GM23338 (cell line): ENCODE measurements around the gene KIF15. TPM values are rescaled to one million over a fixed set of nuclear protein-coding genes. Genes with fewer than 3 reads are reported as not detected.

Experiments used
- ATAC-seq: fragments of 200-7000 bp; cut with Tn5 transposase; 3 replicates; pipeline ENCODE4 v1.9.1; 2020
- DNase-seq: peaks from one replicate; pipeline ENCODE4 v3.0.0-alpha.2; 2015; ENCODE audit warnings: low spot score
- H2AFZ ChIP-seq: fragments of 200-600 bp; sonication (generic); 2 replicates; pipeline ENCODE4 v1.8.0; 2016; ENCODE audit warnings: antibody characterized with exemption, mild to moderate bottlenecking, moderate library complexity
- H3F3A ChIP-seq: fragments of 200-600 bp; sonication (generic); replicated peaks from 2 replicates; pipeline ENCODE4 v1.8.0; 2017; ENCODE audit warnings: antibody characterized with exemption, mixed run types, low read depth
- H3K27ac ChIP-seq: fragments of 200-600 bp; sonication (generic); 2 replicates; pipeline ENCODE4 v1.6.1; 2016; ENCODE audit warnings: low read depth
- H3K27me3 ChIP-seq: fragments of 200-600 bp; sonication (generic); 2 replicates; pipeline ENCODE4 v1.8.0; 2016; ENCODE audit warnings: mild to moderate bottlenecking, mixed run types, moderate library complexity; ENCODE audit not compliant: insufficient read depth
- H3K36me3 ChIP-seq: fragments of 200-600 bp; sonication (generic); 2 replicates; pipeline ENCODE4 v1.8.0; 2016; ENCODE audit warnings: mild to moderate bottlenecking; ENCODE audit not compliant: insufficient read depth
- H3K4me1 ChIP-seq: fragments of 200-600 bp; sonication (generic); 2 replicates; pipeline ENCODE4 v1.8.0; 2016; ENCODE audit warnings: mild to moderate bottlenecking, moderate library complexity; ENCODE audit not compliant: insufficient read depth
- H3K4me2 ChIP-seq: fragments of 200-600 bp; sonication (generic); 2 replicates; pipeline ENCODE4 v1.7.1; 2017; ENCODE audit warnings: mixed run types
- H3K4me3 ChIP-seq: fragments of 200-600 bp; sonication (generic); 2 replicates; pipeline ENCODE4 v1.6.1; 2016; ENCODE audit warnings: mixed run types
- H3K79me2 ChIP-seq: fragments of 200-600 bp; sonication (generic); replicated peaks from 2 replicates; pipeline ENCODE4 v1.8.0; 2017; ENCODE audit warnings: mild to moderate bottlenecking; ENCODE audit not compliant: insufficient read depth
- H3K9me2 ChIP-seq: fragments of 200-600 bp; sonication (generic); 2 replicates; pipeline ENCODE4 v1.8.0; 2017; ENCODE audit not compliant: insufficient read depth
- H4K20me1 ChIP-seq: fragments of 200-600 bp; sonication (generic); replicated peaks from 2 replicates; pipeline ENCODE4 v1.8.0; 2017; ENCODE audit warnings: mild to moderate bottlenecking; ENCODE audit not compliant: insufficient read depth
- H3K27ac Mint-ChIP-seq: 2 replicates; pipeline ENCODE4 v1.8.0; 2020; ENCODE audit warnings: inconsistent platforms, mild to moderate bottlenecking, moderate library complexity, mixed read lengths
- H3K27me3 Mint-ChIP-seq: 3 replicates; pipeline ENCODE4 v1.8.0; 2022; ENCODE audit warnings: low read depth, mild to moderate bottlenecking, moderate library complexity, mixed read lengths, inconsistent platforms; ENCODE audit not compliant: insufficient read depth, poor library complexity
- H3K36me3 Mint-ChIP-seq: 3 replicates; pipeline ENCODE4 v1.8.0; 2021; ENCODE audit warnings: low read depth, mild to moderate bottlenecking, inconsistent platforms, moderate library complexity, mixed read lengths
- H3K4me1 Mint-ChIP-seq: 3 replicates; pipeline ENCODE4 v1.8.0; 2020; ENCODE audit warnings: mild to moderate bottlenecking, inconsistent platforms, mixed read lengths
- H3K4me3 Mint-ChIP-seq: 3 replicates; pipeline ENCODE4 v1.8.0; 2021; ENCODE audit warnings: moderate library complexity, mild to moderate bottlenecking, inconsistent platforms, mixed read lengths
- H3K9me3 Mint-ChIP-seq: 3 replicates; pipeline ENCODE4 v1.8.0; 2020; ENCODE audit warnings: moderate library complexity, mild to moderate bottlenecking, inconsistent platforms, mixed read lengths
- CREB1 ChIP-seq: fragments of 250-450 bp; sonication (Bioruptor Pico); IDR thresholded peaks from 2 replicates; pipeline ENCODE4 v1.5.0; 2020; ENCODE audit warnings: low read depth, mild to moderate bottlenecking, moderate library complexity
- EZH2 ChIP-seq: fragments of 200-600 bp; sonication (generic); IDR thresholded peaks from one replicate; pipeline ENCODE4 v1.8.0; 2017; ENCODE audit warnings: antibody characterized with exemption, mild to moderate bottlenecking, low read depth; ENCODE audit not compliant: unreplicated experiment
- EZH2phosphoT487 ChIP-seq: fragments of 200-600 bp; sonication (generic); IDR thresholded peaks from one replicate; pipeline ENCODE4 v1.8.1; 2018; ENCODE audit warnings: antibody characterized with exemption; ENCODE audit not compliant: unreplicated experiment
- JUNB ChIP-seq: IDR thresholded peaks from one replicate; pipeline ENCODE4 v1.6.1; 2016; ENCODE audit warnings: antibody characterized with exemption; ENCODE audit not compliant: unreplicated experiment
- NANOG ChIP-seq: IDR thresholded peaks from 2 replicates; pipeline ENCODE4 v1.6.1; 2016; ENCODE audit warnings: antibody characterized with exemption, borderline replicate concordance
- POLR2AphosphoS5 ChIP-seq: IDR thresholded peaks from 2 replicates; pipeline ENCODE4 v1.6.1; 2016; ENCODE audit warnings: antibody characterized with exemption, low read depth
- STAT1 ChIP-seq: IDR thresholded peaks from one replicate; pipeline ENCODE4 v1.6.1; 2016; ENCODE audit warnings: antibody characterized with exemption; ENCODE audit not compliant: unreplicated experiment
- ZNF114 ChIP-seq: fragments of 250-450 bp; sonication (Bioruptor Pico); IDR thresholded peaks from 2 replicates; pipeline ENCODE4 v1.5.0; 2020; ENCODE audit warnings: mild to moderate bottlenecking, moderate library complexity
- ZNF331 ChIP-seq: fragments of 250-450 bp; sonication (Bioruptor Pico); IDR thresholded peaks from 2 replicates; pipeline ENCODE4 v1.5.0; 2020; ENCODE audit warnings: low read depth, mild to moderate bottlenecking, moderate library complexity
- polyA plus RNA-seq: library from polyadenylated mRNA; unstranded; fragments of >200 nt; fragmentation: Nextera tagmentation; extraction: Ambion mirVana; gene quantifications from 2 replicates; pipeline ENCODE4 v1.2.1, GENCODE V29; 2016
- total RNA-seq: library from RNA; depleted of rRNA; stranded (reverse); fragments of >200 nt; shearing (Covaris generic); gene quantifications from 2 replicates; pipeline ENCODE4 v1.2.3, GENCODE V29; 2014
- TF ChIP-seq, protein P1 (sequence below), 2 experiments: fragments of 200-600 bp in 1 of 2; sonication (generic) in 1 of 2; conservative IDR thresholded peaks; 2 replicates each; pipeline versions ENCODE4 v1.5.1 to v1.6.1; 2016 to 2017; ENCODE audit warnings: antibody characterized with exemption in 2 of 2, low read depth in 2 of 2, mild to moderate bottlenecking in 2 of 2, moderate library complexity in 1 of 2
- TF ChIP-seq, protein P2 (sequence below): IDR thresholded peaks from one replicate; pipeline ENCODE4 v1.6.1; 2018; ENCODE audit warnings: antibody characterized with exemption; ENCODE audit not compliant: unreplicated experiment
- TF ChIP-seq, protein P3 (sequence below): fragments of 250-450 bp; sonication (Bioruptor Pico); IDR thresholded peaks from 2 replicates; pipeline ENCODE4 v1.5.0; 2020; ENCODE audit warnings: mild to moderate bottlenecking, moderate library complexity
- TF ChIP-seq, protein P4 (sequence below): IDR thresholded peaks from 2 replicates; pipeline ENCODE4 v1.6.1; 2016; ENCODE audit warnings: antibody characterized with exemption

Gene KIF15
- total and polyA plus RNA-seq, 2 experiments from 2014 or later: 21.2 to 25.8 TPM

DNA sequence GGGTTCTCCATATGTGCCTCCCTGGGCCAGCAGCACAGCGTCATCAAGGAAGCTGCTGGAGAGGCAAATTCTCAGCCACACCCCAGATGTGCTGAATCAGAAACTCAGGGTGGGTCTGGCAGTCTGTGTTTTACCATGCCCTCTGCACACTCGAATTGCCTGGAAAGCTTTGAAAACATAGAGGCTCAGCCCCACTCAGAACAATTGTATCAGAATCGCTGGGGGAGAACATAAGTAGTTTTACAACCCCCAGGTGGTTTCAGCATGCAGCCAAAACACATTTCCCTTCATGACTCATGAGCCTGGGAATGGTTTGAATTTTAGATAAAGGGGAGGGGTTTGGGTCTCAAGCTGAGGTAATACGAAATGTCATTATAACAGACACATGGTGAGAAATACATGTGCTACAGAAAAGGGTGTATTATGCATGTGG, 122.4 kb downstream of the KIF15 start:
- Mint-ChIP-seq H3K27me3 (peaks cover 2% of the 10 kb centered on the region), H3K36me3 (no peaks in the 10 kb centered on the region), H3K9me3 (peaks cover 9% of the 10 kb centered on the region; the same call in 2 of the 3 replicates), H3K4me3 (no peak overlapping the region), H3K27ac (no peak overlapping the region), H3K4me1 (peaks cover 22% of the 10 kb centered on the region)
- Histone ChIP-seq H3F3A (no peaks in the 10 kb centered on the region), H3K4me2 (no peak overlapping the region), H3K4me1 (peaks cover 9% of the 10 kb centered on the region), H3K36me3 (no peaks in the 10 kb centered on the region), H3K4me3 (no peak overlapping the region), H3K9me2 (peaks cover 10% of the 10 kb centered on the region), H4K20me1 (no peaks in the 10 kb centered on the region), H3K27me3 (no peaks in the 10 kb centered on the region), H2AFZ (no peak overlapping the region), H3K79me2 (no peaks in the 10 kb centered on the region), H3K27ac (no peak overlapping the region)
- TF ChIP-seq STAT1 (no peak), EZH2 (no peak), POLR2AphosphoS5 (no peak), ZNF331 (CRISPR knock-in tag) (no peak), CREB1 (CRISPR knock-in tag) (no peak), EZH2phosphoT487 (no peak), JUNB (no peak), NANOG (no peak), ZNF114 (no peak)
- TF ChIP-seq, protein P1, sequence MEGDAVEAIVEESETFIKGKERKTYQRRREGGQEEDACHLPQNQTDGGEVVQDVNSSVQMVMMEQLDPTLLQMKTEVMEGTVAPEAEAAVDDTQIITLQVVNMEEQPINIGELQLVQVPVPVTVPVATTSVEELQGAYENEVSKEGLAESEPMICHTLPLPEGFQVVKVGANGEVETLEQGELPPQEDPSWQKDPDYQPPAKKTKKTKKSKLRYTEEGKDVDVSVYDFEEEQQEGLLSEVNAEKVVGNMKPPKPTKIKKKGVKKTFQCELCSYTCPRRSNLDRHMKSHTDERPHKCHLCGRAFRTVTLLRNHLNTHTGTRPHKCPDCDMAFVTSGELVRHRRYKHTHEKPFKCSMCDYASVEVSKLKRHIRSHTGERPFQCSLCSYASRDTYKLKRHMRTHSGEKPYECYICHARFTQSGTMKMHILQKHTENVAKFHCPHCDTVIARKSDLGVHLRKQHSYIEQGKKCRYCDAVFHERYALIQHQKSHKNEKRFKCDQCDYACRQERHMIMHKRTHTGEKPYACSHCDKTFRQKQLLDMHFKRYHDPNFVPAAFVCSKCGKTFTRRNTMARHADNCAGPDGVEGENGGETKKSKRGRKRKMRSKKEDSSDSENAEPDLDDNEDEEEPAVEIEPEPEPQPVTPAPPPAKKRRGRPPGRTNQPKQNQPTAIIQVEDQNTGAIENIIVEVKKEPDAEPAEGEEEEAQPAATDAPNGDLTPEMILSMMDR (conservative IDR thresholded peaks at IDR 0.05; ENCODE audit: low read depth in 2 of 2): no peak
- TF ChIP-seq, protein P2, sequence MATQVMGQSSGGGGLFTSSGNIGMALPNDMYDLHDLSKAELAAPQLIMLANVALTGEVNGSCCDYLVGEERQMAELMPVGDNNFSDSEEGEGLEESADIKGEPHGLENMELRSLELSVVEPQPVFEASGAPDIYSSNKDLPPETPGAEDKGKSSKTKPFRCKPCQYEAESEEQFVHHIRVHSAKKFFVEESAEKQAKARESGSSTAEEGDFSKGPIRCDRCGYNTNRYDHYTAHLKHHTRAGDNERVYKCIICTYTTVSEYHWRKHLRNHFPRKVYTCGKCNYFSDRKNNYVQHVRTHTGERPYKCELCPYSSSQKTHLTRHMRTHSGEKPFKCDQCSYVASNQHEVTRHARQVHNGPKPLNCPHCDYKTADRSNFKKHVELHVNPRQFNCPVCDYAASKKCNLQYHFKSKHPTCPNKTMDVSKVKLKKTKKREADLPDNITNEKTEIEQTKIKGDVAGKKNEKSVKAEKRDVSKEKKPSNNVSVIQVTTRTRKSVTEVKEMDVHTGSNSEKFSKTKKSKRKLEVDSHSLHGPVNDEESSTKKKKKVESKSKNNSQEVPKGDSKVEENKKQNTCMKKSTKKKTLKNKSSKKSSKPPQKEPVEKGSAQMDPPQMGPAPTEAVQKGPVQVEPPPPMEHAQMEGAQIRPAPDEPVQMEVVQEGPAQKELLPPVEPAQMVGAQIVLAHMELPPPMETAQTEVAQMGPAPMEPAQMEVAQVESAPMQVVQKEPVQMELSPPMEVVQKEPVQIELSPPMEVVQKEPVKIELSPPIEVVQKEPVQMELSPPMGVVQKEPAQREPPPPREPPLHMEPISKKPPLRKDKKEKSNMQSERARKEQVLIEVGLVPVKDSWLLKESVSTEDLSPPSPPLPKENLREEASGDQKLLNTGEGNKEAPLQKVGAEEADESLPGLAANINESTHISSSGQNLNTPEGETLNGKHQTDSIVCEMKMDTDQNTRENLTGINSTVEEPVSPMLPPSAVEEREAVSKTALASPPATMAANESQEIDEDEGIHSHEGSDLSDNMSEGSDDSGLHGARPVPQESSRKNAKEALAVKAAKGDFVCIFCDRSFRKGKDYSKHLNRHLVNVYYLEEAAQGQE: no peak
- TF ChIP-seq, protein P3, sequence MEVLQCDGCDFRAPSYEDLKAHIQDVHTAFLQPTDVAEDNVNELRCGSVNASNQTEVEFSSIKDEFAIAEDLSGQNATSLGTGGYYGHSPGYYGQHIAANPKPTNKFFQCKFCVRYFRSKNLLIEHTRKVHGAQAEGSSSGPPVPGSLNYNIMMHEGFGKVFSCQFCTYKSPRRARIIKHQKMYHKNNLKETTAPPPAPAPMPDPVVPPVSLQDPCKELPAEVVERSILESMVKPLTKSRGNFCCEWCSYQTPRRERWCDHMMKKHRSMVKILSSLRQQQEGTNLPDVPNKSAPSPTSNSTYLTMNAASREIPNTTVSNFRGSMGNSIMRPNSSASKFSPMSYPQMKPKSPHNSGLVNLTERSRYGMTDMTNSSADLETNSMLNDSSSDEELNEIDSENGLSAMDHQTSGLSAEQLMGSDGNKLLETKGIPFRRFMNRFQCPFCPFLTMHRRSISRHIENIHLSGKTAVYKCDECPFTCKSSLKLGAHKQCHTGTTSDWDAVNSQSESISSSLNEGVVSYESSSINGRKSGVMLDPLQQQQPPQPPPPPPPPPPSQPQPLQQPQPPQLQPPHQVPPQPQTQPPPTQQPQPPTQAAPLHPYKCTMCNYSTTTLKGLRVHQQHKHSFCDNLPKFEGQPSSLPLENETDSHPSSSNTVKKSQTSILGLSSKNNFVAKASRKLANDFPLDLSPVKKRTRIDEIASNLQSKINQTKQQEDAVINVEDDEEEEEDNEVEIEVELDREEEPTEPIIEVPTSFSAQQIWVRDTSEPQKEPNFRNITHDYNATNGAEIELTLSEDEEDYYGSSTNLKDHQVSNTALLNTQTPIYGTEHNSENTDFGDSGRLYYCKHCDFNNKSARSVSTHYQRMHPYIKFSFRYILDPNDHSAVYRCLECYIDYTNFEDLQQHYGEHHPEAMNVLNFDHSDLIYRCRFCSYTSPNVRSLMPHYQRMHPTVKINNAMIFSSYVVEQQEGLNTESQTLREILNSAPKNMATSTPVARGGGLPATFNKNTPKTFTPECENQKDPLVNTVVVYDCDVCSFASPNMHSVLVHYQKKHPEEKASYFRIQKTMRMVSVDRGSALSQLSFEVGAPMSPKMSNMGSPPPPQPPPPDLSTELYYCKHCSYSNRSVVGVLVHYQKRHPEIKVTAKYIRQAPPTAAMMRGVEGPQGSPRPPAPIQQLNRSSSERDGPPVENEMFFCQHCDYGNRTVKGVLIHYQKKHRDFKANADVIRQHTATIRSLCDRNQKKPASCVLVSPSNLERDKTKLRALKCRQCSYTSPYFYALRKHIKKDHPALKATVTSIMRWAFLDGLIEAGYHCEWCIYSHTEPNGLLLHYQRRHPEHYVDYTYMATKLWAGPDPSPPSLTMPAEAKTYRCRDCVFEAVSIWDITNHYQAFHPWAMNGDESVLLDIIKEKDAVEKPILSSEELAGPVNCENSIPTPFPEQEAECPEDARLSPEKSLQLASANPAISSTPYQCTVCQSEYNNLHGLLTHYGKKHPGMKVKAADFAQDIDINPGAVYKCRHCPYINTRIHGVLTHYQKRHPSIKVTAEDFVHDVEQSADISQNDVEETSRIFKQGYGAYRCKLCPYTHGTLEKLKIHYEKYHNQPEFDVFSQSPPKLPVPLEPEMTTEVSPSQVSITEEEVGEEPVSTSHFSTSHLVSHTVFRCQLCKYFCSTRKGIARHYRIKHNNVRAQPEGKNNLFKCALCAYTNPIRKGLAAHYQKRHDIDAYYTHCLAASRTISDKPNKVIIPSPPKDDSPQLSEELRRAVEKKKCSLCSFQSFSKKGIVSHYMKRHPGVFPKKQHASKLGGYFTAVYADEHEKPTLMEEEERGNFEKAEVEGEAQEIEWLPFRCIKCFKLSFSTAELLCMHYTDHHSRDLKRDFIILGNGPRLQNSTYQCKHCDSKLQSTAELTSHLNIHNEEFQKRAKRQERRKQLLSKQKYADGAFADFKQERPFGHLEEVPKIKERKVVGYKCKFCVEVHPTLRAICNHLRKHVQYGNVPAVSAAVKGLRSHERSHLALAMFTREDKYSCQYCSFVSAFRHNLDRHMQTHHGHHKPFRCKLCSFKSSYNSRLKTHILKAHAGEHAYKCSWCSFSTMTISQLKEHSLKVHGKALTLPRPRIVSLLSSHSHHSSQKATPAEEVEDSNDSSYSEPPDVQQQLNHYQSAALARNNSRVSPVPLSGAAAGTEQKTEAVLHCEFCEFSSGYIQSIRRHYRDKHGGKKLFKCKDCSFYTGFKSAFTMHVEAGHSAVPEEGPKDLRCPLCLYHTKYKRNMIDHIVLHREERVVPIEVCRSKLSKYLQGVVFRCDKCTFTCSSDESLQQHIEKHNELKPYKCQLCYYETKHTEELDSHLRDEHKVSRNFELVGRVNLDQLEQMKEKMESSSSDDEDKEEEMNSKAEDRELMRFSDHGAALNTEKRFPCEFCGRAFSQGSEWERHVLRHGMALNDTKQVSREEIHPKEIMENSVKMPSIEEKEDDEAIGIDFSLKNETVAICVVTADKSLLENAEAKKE (CRISPR knock-in tag): no peak
- TF ChIP-seq, protein P4, sequence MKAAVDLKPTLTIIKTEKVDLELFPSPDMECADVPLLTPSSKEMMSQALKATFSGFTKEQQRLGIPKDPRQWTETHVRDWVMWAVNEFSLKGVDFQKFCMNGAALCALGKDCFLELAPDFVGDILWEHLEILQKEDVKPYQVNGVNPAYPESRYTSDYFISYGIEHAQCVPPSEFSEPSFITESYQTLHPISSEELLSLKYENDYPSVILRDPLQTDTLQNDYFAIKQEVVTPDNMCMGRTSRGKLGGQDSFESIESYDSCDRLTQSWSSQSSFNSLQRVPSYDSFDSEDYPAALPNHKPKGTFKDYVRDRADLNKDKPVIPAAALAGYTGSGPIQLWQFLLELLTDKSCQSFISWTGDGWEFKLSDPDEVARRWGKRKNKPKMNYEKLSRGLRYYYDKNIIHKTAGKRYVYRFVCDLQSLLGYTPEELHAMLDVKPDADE: no peak
- ATAC-seq: no peak
- DNase-seq: no peak
